ENCODE measurements around the gene PTTG1IP2.
"Not testable (repeated sequence)": the region's sequence is repeated elsewhere in the genome, so short reads cannot be mapped to it uniquely, and the experiment has no call there.

Gene PTTG1IP2

GRCh38 chr7:90469554-90469953, at the start of gene PTTG1IP2:
PTTG1IP2 (plus strand) TSS chr7:90469639; CDS start chr7:90469787, 148 bp downstream.
- DNase-seq = no peak

GRCh38 chr7:90421651-90422050, 47.8 kb upstream of the PTTG1IP2 start:
- DNase-seq = no peak

- no peak for DNase-seq
Observed at GRCh38 chr7:90424720-90425119, 44.7 kb upstream of the PTTG1IP2 start.

GRCh38 chr7:90425376-90425775, 44.1 kb upstream of the PTTG1IP2 start:
- peak; percentile 7 for DNase-seq

GRCh38 chr7:90430614-90431460, 38.6 kb upstream of the PTTG1IP2 start:
- DNase-seq = no peak

- no peak for DNase-seq
Observed at GRCh38 chr7:90432752-90433151, 36.7 kb upstream of the PTTG1IP2 start.

- DNase-seq = no peak
Observed at GRCh38 chr7:90433221-90433620, 36.2 kb upstream of the PTTG1IP2 start.

- DNase-seq = no peak
Observed at GRCh38 chr7:90445633-90446032, 23.8 kb upstream of the PTTG1IP2 start.

GRCh38 chr7:90446137-90446899, 23.1 kb upstream of the PTTG1IP2 start:
- no peak for DNase-seq

- DNase-seq = no peak
Observed at GRCh38 chr7:90453259-90453891, 16.1 kb upstream of the PTTG1IP2 start.

- no peak for DNase-seq
Observed at GRCh38 chr7:90453931-90454330, 15.5 kb upstream of the PTTG1IP2 start.

GRCh38 chr7:90455163-90456030, 14.0 kb upstream of the PTTG1IP2 start:
- peak; percentile 57 for DNase-seq

- no peak for DNase-seq
Observed at GRCh38 chr7:90458104-90458503, 11.3 kb upstream of the PTTG1IP2 start.

- no peak for DNase-seq
Observed at GRCh38 chr7:90459888-90460287, 9.6 kb upstream of the PTTG1IP2 start.

- no peak for DNase-seq
Observed at GRCh38 chr7:90461219-90461618, 8.2 kb upstream of the PTTG1IP2 start.

GRCh38 chr7:90463151-90463628, 6.2 kb upstream of the PTTG1IP2 start:
- DNase-seq = not testable (repeated sequence)

GRCh38 chr7:90465816-90466215, 3.6 kb upstream of the PTTG1IP2 start:
- DNase-seq = no peak

GRCh38 chr7:90472805-90473540, 3.5 kb downstream of the PTTG1IP2 start:
- no peak for DNase-seq

- peak; percentile 6 for DNase-seq
Observed at GRCh38 chr7:90473814-90474213, 4.4 kb downstream of the PTTG1IP2 start.

- peak; percentile 92 for DNase-seq
Observed at GRCh38 chr7:90474284-90475210, 5.1 kb downstream of the PTTG1IP2 start.
